Subcutaneous preadipocyte (primary cell): ENCODE data around the gene HNRNPCL4. TPM values are rescaled to one million over a fixed set of nuclear protein-coding genes. Genes with fewer than 3 reads are reported as not detected.

Experiments
- total RNA-seq: library from RNA; depleted of rRNA; stranded (reverse); fragments of >200 nt; gene quantifications from 2 replicates; pipeline ENCODE4 v1.2.3, GENCODE V29; 2012

Gene HNRNPCL4
- total RNA-seq = not detected in 2 replicates

GRCh38 chr1:13165531-13165930 lies at the start of gene HNRNPCL4:
Gene HNRNPCL4 (minus strand): TSS chr1:13165631. CDS start chr1:13165467, 164 bp downstream.

GRCh38 chr1:13201309-13201708 lies 35.9 kb upstream of the HNRNPCL4 start, which contains the start of gene PRAMEF13:
Gene PRAMEF13 (minus strand): TSS chr1:13201409. CDS start chr1:13199589, 1,820 bp downstream.

DNA sequence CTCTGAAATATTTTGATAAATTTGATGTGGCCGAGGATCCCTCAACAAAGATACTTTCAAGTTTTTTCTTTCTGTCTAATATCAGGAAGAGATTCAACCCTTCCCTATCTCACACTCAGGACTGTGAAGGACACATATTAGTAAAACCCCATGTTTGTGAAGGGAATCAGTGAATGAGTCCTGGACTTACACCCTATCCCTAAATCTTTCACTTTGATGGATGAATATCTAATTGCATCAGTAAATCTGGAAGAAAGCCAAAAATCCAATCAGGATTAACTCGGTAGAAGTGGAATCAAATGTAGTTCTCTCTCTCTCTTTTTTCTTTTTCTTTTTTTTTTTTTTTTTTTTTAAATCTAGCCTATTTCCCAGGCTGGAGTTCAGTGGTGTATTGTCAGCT lies 6.1 kb upstream of the HNRNPCL4 start, which contains the start of gene PRAMEF9:
PRAMEF9 (plus strand) TSS at position 301 of the 400 bp plus-strand sequence. CDS start 3,433 bp downstream, outside the sequence.

GRCh38 chr1:13155909-13156308 lies 9.5 kb downstream of the HNRNPCL4 start, which contains the start of gene PRAMEF26:
Gene PRAMEF26 (minus strand): TSS chr1:13156009. CDS start chr1:13153095, 2,914 bp downstream.

DNA sequence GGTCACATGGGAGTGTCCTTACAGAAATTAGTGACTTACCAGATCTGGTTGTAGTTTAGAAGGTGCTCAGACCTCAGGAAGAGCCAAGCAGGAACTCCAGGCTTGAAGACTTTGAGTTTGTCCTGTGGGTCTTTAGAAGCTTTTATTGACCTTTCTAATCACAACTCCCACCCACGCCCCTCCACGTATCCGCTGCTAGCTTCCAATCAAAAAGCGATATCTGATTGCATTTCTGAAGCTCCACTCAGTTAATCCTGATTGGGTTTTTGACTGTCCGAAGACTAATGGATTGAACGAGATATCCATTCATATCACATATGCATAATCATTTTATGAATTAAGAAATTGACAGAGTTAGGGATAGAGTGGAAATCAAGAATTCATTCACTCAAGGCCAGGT lies 48.7 kb downstream of the HNRNPCL4 start, which contains the start of gene HNRNPCL2:
HNRNPCL2 (minus strand) TSS at position 101 of the 400 bp plus-strand sequence. CDS start 454 bp downstream, outside the sequence.

Other genes starting within 250 kb of the HNRNPCL4 start
- gene PRAMEF7, start 249.0 kb downstream of the HNRNPCL4 start, total RNA-seq = not detected in 2 replicates
- gene PRAMEF6, start 218.1 kb downstream of the HNRNPCL4 start, total RNA-seq = not detected in 2 replicates
- gene PRAMEF27, start 109.1 kb downstream of the HNRNPCL4 start, total RNA-seq = not detected in 2 replicates
- gene HNRNPCL3, start 104.9 kb downstream of the HNRNPCL4 start, total RNA-seq = not detected in 2 replicates
- gene PRAMEF25, start 94.9 kb downstream of the HNRNPCL4 start, total RNA-seq = not detected in 2 replicates
- gene HNRNPCL2, start 48.8 kb downstream of the HNRNPCL4 start, total RNA-seq = not detected in 2 replicates
- not detected in 2 replicates for gene PRAMEF26, start 9.6 kb downstream of the HNRNPCL4 start, total RNA-seq
- gene PRAMEF9, start 6.2 kb upstream of the HNRNPCL4 start, total RNA-seq = not detected in 2 replicates
- not detected in 2 replicates for gene PRAMEF13, start 35.8 kb upstream of the HNRNPCL4 start, total RNA-seq
- not detected in 2 replicates for gene PRAMEF18, start 60.5 kb upstream of the HNRNPCL4 start, total RNA-seq
- gene PRAMEF5, start 88.6 kb upstream of the HNRNPCL4 start, total RNA-seq = not detected in 2 replicates
- not detected in 2 replicates for gene PRAMEF8, start 119.5 kb upstream of the HNRNPCL4 start, total RNA-seq
- not detected in 2 replicates for gene PRAMEF33, start 137.9 kb upstream of the HNRNPCL4 start, total RNA-seq
- gene PRAMEF15, start 149.9 kb upstream of the HNRNPCL4 start, total RNA-seq = not detected in 2 replicates
- not detected in 2 replicates for gene PRAMEF14, start 181.5 kb upstream of the HNRNPCL4 start, total RNA-seq
- gene PRAMEF19, start 206.3 kb upstream of the HNRNPCL4 start, total RNA-seq = not detected in 2 replicates
- not detected in 2 replicates for gene PRAMEF17, start 224.0 kb upstream of the HNRNPCL4 start, total RNA-seq
- gene PRAMEF20, start 244.8 kb upstream of the HNRNPCL4 start, total RNA-seq = not detected in 2 replicates